H9 (cell line): Measurements from ENCODE around the gene MGRN1. TPM values are rescaled to one million over a fixed set of nuclear protein-coding genes. Genes with fewer than 3 reads are reported as not detected.

Experiments
- DNase-seq: peaks from one replicate; pipeline ENCODE4 v3.0.0-alpha.2; 2017
- H2AFZ ChIP-seq: one replicate; pipeline ENCODE4 v1.6.1; 2013; ENCODE audit warnings: mild to moderate bottlenecking, low read length, control low read depth, moderate library complexity
- H2AK5ac ChIP-seq: 2 replicates; pipeline ENCODE4 v1.6.1; 2013; ENCODE audit warnings: low read length, control low read depth, mixed read lengths; ENCODE audit not compliant: insufficient read length
- H2BK120ac ChIP-seq: one replicate; pipeline ENCODE4 v1.6.1; 2013; ENCODE audit warnings: low read depth, mild to moderate bottlenecking, low read length, control low read depth, inconsistent platforms; ENCODE audit not compliant: poor library complexity, severe bottlenecking
- H2BK12ac ChIP-seq: 2 replicates; pipeline ENCODE4 v1.6.1; 2013; ENCODE audit warnings: low read length, control low read depth, mixed read lengths, low read depth; ENCODE audit not compliant: insufficient read length
- H2BK15ac ChIP-seq: 2 replicates; pipeline ENCODE4 v1.6.1; 2013; ENCODE audit warnings: low read depth, low read length, control low read depth
- H2BK20ac ChIP-seq: one replicate; pipeline ENCODE4 v1.6.1; 2013; ENCODE audit warnings: low read depth, mild to moderate bottlenecking, low read length, control low read depth, inconsistent platforms; ENCODE audit not compliant: poor library complexity, severe bottlenecking
- H2BK5ac ChIP-seq: 2 replicates; pipeline ENCODE4 v1.6.1; 2013; ENCODE audit warnings: low read length, control low read depth, mixed read lengths; ENCODE audit not compliant: insufficient read length
- H3K14ac ChIP-seq: 2 replicates; pipeline ENCODE4 v1.6.1; 2013; ENCODE audit warnings: low read length, control low read depth; ENCODE audit not compliant: insufficient read depth
- H3K18ac ChIP-seq: 2 replicates; pipeline ENCODE4 v1.6.1; 2013; ENCODE audit warnings: low read depth, mild to moderate bottlenecking, mixed read lengths, low read length, control low read depth; ENCODE audit not compliant: insufficient read length
- H3K23ac ChIP-seq: 2 replicates; pipeline ENCODE4 v1.6.1; 2013; ENCODE audit warnings: low read length, control low read depth, mixed read lengths, low read depth; ENCODE audit not compliant: insufficient read length
- H3K23me2 ChIP-seq: 2 replicates; pipeline ENCODE4 v1.6.1; 2013; ENCODE audit warnings: low read depth, mild to moderate bottlenecking, mixed read lengths, low read length, control low read depth; ENCODE audit not compliant: insufficient read length, poor library complexity, severe bottlenecking
- H3K27ac ChIP-seq: 2 replicates; pipeline ENCODE4 v1.5.1; 2013; ENCODE audit warnings: low read length, control low read depth, mixed read lengths, low read depth; ENCODE audit not compliant: insufficient read length
- H3K27me3 ChIP-seq: 2 replicates; pipeline ENCODE4 v1.6.1; 2013; ENCODE audit warnings: low read length, control low read depth, inconsistent platforms; ENCODE audit not compliant: insufficient read depth
- H3K4ac ChIP-seq: 2 replicates; pipeline ENCODE4 v1.6.1; 2013; ENCODE audit warnings: low read depth, mild to moderate bottlenecking, control low read depth, inconsistent platforms, low read length, moderate library complexity
- H3K4me1 ChIP-seq: 2 replicates; pipeline ENCODE4 v1.6.1; 2013; ENCODE audit warnings: low read length, control low read depth, inconsistent platforms; ENCODE audit not compliant: insufficient read depth
- H3K4me2 ChIP-seq: 2 replicates; pipeline ENCODE4 v1.6.1; 2013; ENCODE audit warnings: low read length, control low read depth, mixed read lengths; ENCODE audit not compliant: insufficient read length, insufficient read depth
- H3K56ac ChIP-seq: 2 replicates; pipeline ENCODE4 v1.6.1; 2013; ENCODE audit warnings: low read depth, mild to moderate bottlenecking, mixed read lengths, low read length, control low read depth; ENCODE audit not compliant: insufficient read length
- H3K79me1 ChIP-seq: 2 replicates; pipeline ENCODE4 v1.6.1; 2013; ENCODE audit warnings: low read depth, mild to moderate bottlenecking, moderate library complexity, low read length, control low read depth, inconsistent platforms; ENCODE audit not compliant: insufficient read depth, poor library complexity, severe bottlenecking
- H3K79me2 ChIP-seq: 2 replicates; pipeline ENCODE4 v1.6.1; 2013; ENCODE audit warnings: low read length, control low read depth, inconsistent platforms; ENCODE audit not compliant: insufficient read depth
- H3K9ac ChIP-seq: 2 replicates; pipeline ENCODE4 v1.6.1; 2013; ENCODE audit warnings: low read length, control low read depth, mixed read lengths; ENCODE audit not compliant: insufficient read length; ENCODE audit errors: extremely low read depth
- H3K9me3 ChIP-seq: one replicate; pipeline ENCODE4 v1.6.1; 2013; ENCODE audit warnings: low read depth, low read length, inconsistent platforms; ENCODE audit not compliant: control insufficient read depth
- H3T11ph ChIP-seq: one replicate; pipeline ENCODE4 v1.6.1; 2013; ENCODE audit warnings: mild to moderate bottlenecking, low read length, control low read depth, inconsistent platforms
- H4K20me1 ChIP-seq: one replicate; pipeline ENCODE4 v1.6.1; 2013; ENCODE audit not compliant: control insufficient read depth, insufficient read length, insufficient read depth
- H4K5ac ChIP-seq: 2 replicates; pipeline ENCODE4 v1.6.1; 2013; ENCODE audit warnings: low read depth, mild to moderate bottlenecking, mixed read lengths, low read length, control low read depth; ENCODE audit not compliant: insufficient read length
- H4K8ac ChIP-seq: replicated peaks from 2 replicates; pipeline ENCODE4 v1.6.1; 2013; ENCODE audit warnings: low read length, control low read depth, mixed read lengths, low read depth; ENCODE audit not compliant: insufficient read length
- H4K91ac ChIP-seq: 2 replicates; pipeline ENCODE4 v1.6.1; 2013; ENCODE audit warnings: low read depth, mild to moderate bottlenecking, moderate library complexity, mixed read lengths, low read length, control low read depth; ENCODE audit not compliant: insufficient read length
- H3K27ac Mint-ChIP-seq, 3 experiments: 2 replicates in 2 of 3; 3 replicates in 1 of 3; pipeline ENCODE4 v1.8.0; 2020 to 2021; ENCODE audit warnings: mixed read lengths in 3 of 3, mild to moderate bottlenecking in 1 of 3, moderate library complexity in 1 of 3
- H3K27me3 Mint-ChIP-seq: 2 replicates; pipeline ENCODE4 v1.8.0; 2021; ENCODE audit warnings: low read depth, mild to moderate bottlenecking, moderate library complexity, mixed read lengths
- H3K36me3 Mint-ChIP-seq, 3 experiments: 2 replicates in 2 of 3; 3 replicates in 1 of 3; pipeline ENCODE4 v1.8.0; 2020 to 2021; ENCODE audit warnings: low read depth in 3 of 3, mixed read lengths in 3 of 3; ENCODE audit not compliant: insufficient read depth in 1 of 3
- H3K4me1 Mint-ChIP-seq, 2 experiments: 2 replicates each; pipeline ENCODE4 v1.8.0; 2020; ENCODE audit warnings: mixed read lengths in 2 of 2
- H3K4me3 Mint-ChIP-seq, 2 experiments: 2 replicates in 1 of 2; 3 replicates in 1 of 2; pipeline ENCODE4 v1.8.0; 2020 to 2021; ENCODE audit warnings: mild to moderate bottlenecking in 2 of 2, mixed read lengths in 2 of 2, moderate library complexity in 1 of 2
- H3K9me3 Mint-ChIP-seq, 2 experiments: 2 replicates in 1 of 2; 3 replicates in 1 of 2; pipeline ENCODE4 v1.8.0; 2020; ENCODE audit warnings: mild to moderate bottlenecking in 2 of 2, mixed read lengths in 2 of 2, moderate library complexity in 1 of 2
- CTCF ChIP-seq: fragments of 200-600 bp; sonication (generic); conservative IDR thresholded peaks from 3 replicates; pipeline ENCODE4 v1.8.0; 2021; ENCODE audit warnings: antibody characterized with exemption, mild to moderate bottlenecking
- WGBS: extraction: QIAGEN DNeasy Blood & Tissue Kit; methylation state at CpG from one replicate; pipeline ENCODE4 v1.1.7; 2013; ENCODE audit warnings: missing lambda C conversion rate, low lambda C conversion rate, mixed read lengths; ENCODE audit not compliant: insufficient read length; ENCODE audit errors: extremely low coverage; 5-methylcytosine and 5-hydroxymethylcytosine counted together
- total RNA-seq: library from RNA; stranded (reverse); gene quantifications from 2 replicates; pipeline ENCODE4 v1.2.1, GENCODE V29; 2021

MGRN1 gene
- total RNA-seq, 1 experiment from 2014 or later = 91.6 TPM

- no peak overlapping the region for H3K56ac ChIP-seq
- H2AK5ac ChIP-seq = no peak overlapping the region
- H3K4me1 Mint-ChIP-seq = peaks cover 31 to 41% of the 10 kb centered on the region in 2 experiments
- peak overlapping the region; percentile 93 for H2BK5ac ChIP-seq
- no peak overlapping the region for H4K91ac ChIP-seq
- H2BK20ac ChIP-seq = peak overlapping the region; percentile 32
- H4K20me1 ChIP-seq = no peaks in the 10 kb centered on the region
- H3K27ac ChIP-seq = peak overlapping the region; percentile 97
- H2AFZ ChIP-seq = no peak overlapping the region
- peak overlapping the region; percentile 86 to 93 for H3K4me3 Mint-ChIP-seq
- no peaks in the 10 kb centered on the region for H3K4me1 ChIP-seq
- DNase-seq = peak; percentile 100
- peaks cover 12% of the 10 kb centered on the region for H3K23me2 ChIP-seq
- H3T11ph ChIP-seq = peak overlapping the region; percentile 4
- H3K79me2 ChIP-seq = peaks cover 16% of the 10 kb centered on the region; the same call in 1 of the 2 replicates
- H3K79me1 ChIP-seq = peaks cover 6% of the 10 kb centered on the region
- peak; percentile 67 for TF ChIP-seq CTCF
- no peak overlapping the region for H2BK15ac ChIP-seq
- WGBS = no CpG with 5 or more reads among the region's 57 CpGs
- peak overlapping the region; percentile 27 for H3K4ac ChIP-seq
- peaks cover 1% of the 10 kb centered on the region; the same call in 1 of the 2 replicates for H3K27me3 Mint-ChIP-seq
- peak overlapping the region; percentile 15 for H4K5ac ChIP-seq
- H3K9ac ChIP-seq = peak overlapping the region; percentile 81
- peak overlapping the region; percentile 95 for H3K14ac ChIP-seq
- peak overlapping the region; percentile 87 for H2BK120ac ChIP-seq
- no peak overlapping the region for H2BK12ac ChIP-seq
- peaks cover 0 to 2% (median 0%) of the 10 kb centered on the region in 3 experiments; a peak in 2 of 7 replicates for H3K36me3 Mint-ChIP-seq
- peak overlapping the region; percentile 98 for H3K18ac ChIP-seq
- peak overlapping the region; percentile 100 for H3K27ac Mint-ChIP-seq
- H3K4me2 ChIP-seq = peak overlapping the region; percentile 58
- no peaks in the 10 kb centered on the region for H3K9me3 Mint-ChIP-seq
- H3K27me3 ChIP-seq = no peaks in the 10 kb centered on the region
- no peaks in the 10 kb centered on the region for H3K9me3 ChIP-seq
- H3K23ac ChIP-seq = no peak overlapping the region
- H4K8ac ChIP-seq = no peak overlapping the region
Observed at GRCh38 chr16:4616047-4616811, 8.4 kb upstream of the MGRN1 start.
